Right ventricle myocardium superior (tissue), 1 donor: ENCODE measurements around the gene CHAMP1. TPM values are rescaled to one million over a fixed set of nuclear protein-coding genes. Genes with fewer than 3 reads are reported as not detected.
"Not testable (repeated sequence)": the region's sequence is repeated elsewhere in the genome, so short reads cannot be mapped to it uniquely, and the experiment has no call there.

Experiments
- ATAC-seq: fragments of 200-7000 bp; cut with Tn5 transposase; one replicate; pipeline ENCODE4 v1.9.1; 2020; ENCODE audit warnings: mild to moderate bottlenecking; ENCODE audit not compliant: poor library complexity
- DNase-seq: peaks from one replicate; pipeline ENCODE4 v3.0.0-alpha.2; 2020
- intact Hi-C: fragments of 100-400 bp; cut with DNase I; formaldehyde crosslinking; loops from one replicate; pipeline ENCODE4 v1.11.2; 2022
- total RNA-seq: library from RNA; stranded (reverse); fragmentation: NEBNext Ultra II Directional; extraction: Animal tissue kit (Norgen Biotek cat#: 25700); gene quantifications from one replicate; pipeline ENCODE4 v1.2.1, GENCODE V29; 2021
- donor health status: DM: no; HTN: yes; CAD: no; lungs with severe emphysema.

Gene CHAMP1
- total RNA-seq, 1 donor from 2014 or later, result 8.2 TPM

- intact Hi-C loops, result no loop called here
- ATAC-seq (no peak), DNase-seq (no peak)
Measured at GRCh38 chr13:114323349-114323748, 9.0 kb downstream of the CHAMP1 start.

GRCh38 chr13:114324334-114324733 is 10.0 kb downstream of the CHAMP1 start:
- no peak for ATAC-seq
- intact Hi-C loops, result no loop called here
- no peak for DNase-seq

- intact Hi-C loops, result no loop called here
- ATAC-seq, result no peak
- no peak for DNase-seq
Measured at GRCh38 chr13:114325729-114326128, 11.4 kb downstream of the CHAMP1 start.

- no peak for DNase-seq
- no peak for ATAC-seq
- intact Hi-C loops, result no loop called here
Measured at GRCh38 chr13:114328034-114328433, 13.7 kb downstream of the CHAMP1 start.

- DNase-seq (no peak), ATAC-seq (no peak)
- intact Hi-C loops, result no loop called here
Measured at GRCh38 chr13:114328595-114328994, 14.3 kb downstream of the CHAMP1 start.

- intact Hi-C loops, result no loop called here
- ATAC-seq, result no peak
Measured at GRCh38 chr13:114330086-114330485, 15.8 kb downstream of the CHAMP1 start.

GRCh38 chr13:114333881-114334280 is 19.6 kb downstream of the CHAMP1 start:
- DNase-seq, intact Hi-C loops, ATAC-seq: not testable (repeated sequence)

More at GRCh38 chr13:114330086-114330485, 15.8 kb downstream of the CHAMP1 start:
- DNase-seq, result no peak

- ATAC-seq, result no peak
- DNase-seq, result no peak
- intact Hi-C loops, result no loop called here
Measured at GRCh38 chr13:114334305-114335053, 20.2 kb downstream of the CHAMP1 start.

GRCh38 chr13:114336457-114336856 is 22.2 kb downstream of the CHAMP1 start:
- intact Hi-C loops, ATAC-seq, DNase-seq: not testable (repeated sequence)

GRCh38 chr13:114338959-114339358 is 24.7 kb downstream of the CHAMP1 start:
- DNase-seq (no peak), ATAC-seq (no peak)
- intact Hi-C loops, result no loop called here

- ATAC-seq, result peak; percentile 74
- DNase-seq, result peak; percentile 48
- intact Hi-C loops, result no loop called here
Measured at GRCh38 chr13:114339857-114340534, 25.7 kb downstream of the CHAMP1 start.

GRCh38 chr13:114341003-114341777 is 26.9 kb downstream of the CHAMP1 start:
- intact Hi-C loops, result no loop called here
- DNase-seq (no peak), ATAC-seq (no peak)

- intact Hi-C loops, DNase-seq, ATAC-seq: not testable (repeated sequence)
Measured at GRCh38 chr13:114347256-114347655, 33.0 kb downstream of the CHAMP1 start.

- intact Hi-C loops, result not testable (repeated sequence)
- peak; percentile 84 for DNase-seq
Measured at GRCh38 chr13:114352763-114353162, 38.5 kb downstream of the CHAMP1 start.

GRCh38 chr13:114353382-114353781 is 39.1 kb downstream of the CHAMP1 start:
- intact Hi-C loops, DNase-seq, ATAC-seq: not testable (repeated sequence)

More at GRCh38 chr13:114352763-114353162, 38.5 kb downstream of the CHAMP1 start:
- ATAC-seq, result not testable (repeated sequence)
